DOHH2 (cell line): ENCODE results near the gene SCAF8.

Source experiments
- EZH2phosphoT487 ChIP-seq: fragments of 200-600 bp; sonication (generic); IDR thresholded peaks from 2 replicates; pipeline ENCODE4 v1.6.1; 2017; ENCODE audit warnings: borderline replicate concordance, mild to moderate bottlenecking, antibody characterized with exemption, low read length, moderate library complexity, mixed read lengths
- TF ChIP-seq, protein P1 (sequence below): fragments of 200-600 bp; sonication (generic); IDR thresholded peaks from one replicate; pipeline ENCODE4 v1.5.1; 2014; ENCODE audit warnings: antibody characterized with exemption, mild to moderate bottlenecking, low read depth, low read length; ENCODE audit not compliant: poor library complexity, severe bottlenecking

DNA sequence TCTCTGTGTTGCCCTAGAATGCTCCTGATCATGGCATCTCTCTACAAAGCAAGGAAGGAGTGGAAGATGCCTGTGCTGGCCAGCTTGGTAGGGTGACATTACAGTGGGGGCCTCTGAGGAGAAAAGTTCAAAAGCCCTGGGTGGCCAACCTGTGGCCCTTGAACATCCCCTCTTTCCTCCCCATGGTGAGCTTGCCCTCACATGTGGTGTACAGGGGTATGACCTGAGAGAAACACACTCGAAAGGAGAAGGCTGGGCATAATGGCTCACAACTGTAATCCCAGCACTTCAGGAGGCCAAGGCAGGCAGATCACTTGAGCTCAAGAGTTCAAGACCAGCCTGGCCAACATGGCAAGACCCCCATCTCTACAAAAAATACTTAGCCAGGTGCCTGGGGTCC, 36.6 kb upstream of the SCAF8 start:
- TF ChIP-seq, protein P1, sequence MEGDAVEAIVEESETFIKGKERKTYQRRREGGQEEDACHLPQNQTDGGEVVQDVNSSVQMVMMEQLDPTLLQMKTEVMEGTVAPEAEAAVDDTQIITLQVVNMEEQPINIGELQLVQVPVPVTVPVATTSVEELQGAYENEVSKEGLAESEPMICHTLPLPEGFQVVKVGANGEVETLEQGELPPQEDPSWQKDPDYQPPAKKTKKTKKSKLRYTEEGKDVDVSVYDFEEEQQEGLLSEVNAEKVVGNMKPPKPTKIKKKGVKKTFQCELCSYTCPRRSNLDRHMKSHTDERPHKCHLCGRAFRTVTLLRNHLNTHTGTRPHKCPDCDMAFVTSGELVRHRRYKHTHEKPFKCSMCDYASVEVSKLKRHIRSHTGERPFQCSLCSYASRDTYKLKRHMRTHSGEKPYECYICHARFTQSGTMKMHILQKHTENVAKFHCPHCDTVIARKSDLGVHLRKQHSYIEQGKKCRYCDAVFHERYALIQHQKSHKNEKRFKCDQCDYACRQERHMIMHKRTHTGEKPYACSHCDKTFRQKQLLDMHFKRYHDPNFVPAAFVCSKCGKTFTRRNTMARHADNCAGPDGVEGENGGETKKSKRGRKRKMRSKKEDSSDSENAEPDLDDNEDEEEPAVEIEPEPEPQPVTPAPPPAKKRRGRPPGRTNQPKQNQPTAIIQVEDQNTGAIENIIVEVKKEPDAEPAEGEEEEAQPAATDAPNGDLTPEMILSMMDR = no peak
- no peak for TF ChIP-seq EZH2phosphoT487
